ENCODE data around the gene HSPE1.

DNA sequence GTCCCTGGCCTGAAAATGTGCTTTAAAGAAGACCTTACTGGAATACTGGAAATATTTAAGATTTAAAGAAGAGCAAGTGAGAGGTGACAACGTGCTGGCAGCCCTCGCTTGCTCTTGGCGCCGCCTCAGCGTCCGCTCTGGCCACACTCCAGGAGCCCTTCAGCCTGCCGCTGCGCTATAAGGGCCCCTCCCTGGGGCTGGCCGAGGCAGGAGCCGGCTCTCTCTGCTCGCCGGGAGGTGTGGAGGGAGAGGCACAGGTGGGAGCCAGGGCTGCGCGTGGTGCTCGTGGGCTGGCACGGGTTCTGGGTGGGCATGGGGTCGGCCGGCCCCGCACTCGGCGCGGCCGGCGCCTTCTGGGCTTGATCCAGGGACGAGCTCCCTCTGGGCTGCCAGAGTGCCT lies 49.7 kb upstream of the HSPE1 start:
- TF ChIP-seq, protein P1, sequence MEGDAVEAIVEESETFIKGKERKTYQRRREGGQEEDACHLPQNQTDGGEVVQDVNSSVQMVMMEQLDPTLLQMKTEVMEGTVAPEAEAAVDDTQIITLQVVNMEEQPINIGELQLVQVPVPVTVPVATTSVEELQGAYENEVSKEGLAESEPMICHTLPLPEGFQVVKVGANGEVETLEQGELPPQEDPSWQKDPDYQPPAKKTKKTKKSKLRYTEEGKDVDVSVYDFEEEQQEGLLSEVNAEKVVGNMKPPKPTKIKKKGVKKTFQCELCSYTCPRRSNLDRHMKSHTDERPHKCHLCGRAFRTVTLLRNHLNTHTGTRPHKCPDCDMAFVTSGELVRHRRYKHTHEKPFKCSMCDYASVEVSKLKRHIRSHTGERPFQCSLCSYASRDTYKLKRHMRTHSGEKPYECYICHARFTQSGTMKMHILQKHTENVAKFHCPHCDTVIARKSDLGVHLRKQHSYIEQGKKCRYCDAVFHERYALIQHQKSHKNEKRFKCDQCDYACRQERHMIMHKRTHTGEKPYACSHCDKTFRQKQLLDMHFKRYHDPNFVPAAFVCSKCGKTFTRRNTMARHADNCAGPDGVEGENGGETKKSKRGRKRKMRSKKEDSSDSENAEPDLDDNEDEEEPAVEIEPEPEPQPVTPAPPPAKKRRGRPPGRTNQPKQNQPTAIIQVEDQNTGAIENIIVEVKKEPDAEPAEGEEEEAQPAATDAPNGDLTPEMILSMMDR (IDR thresholded peaks at IDR 0.05; ENCODE audit: low read depth, low read length), result no peak
- TF ChIP-seq EZH2phosphoT487 (IDR thresholded peaks at IDR 0.05; ENCODE audit: low read depth), result no peak

All from OCI-LY3 (cell line).